Measurements from ENCODE around the gene ALG8.
A peak's percentile ranks its signal among the peaks of the same experiment; 100 is the strongest.
"Not testable (repeated sequence)": the region's sequence is repeated elsewhere in the genome, so short reads cannot be mapped to it uniquely, and the experiment has no call there.

The ALG8 gene

GRCh38 chr11:78139422-78140391 is at the start of gene ALG8:
Gene ALG8 (minus strand): TSS chr11:78139626. CDS start chr11:78139588, 38 bp downstream.
- DNase-seq (ENCODE audit: low spot score) = peak; percentile 97

GRCh38 chr11:78188286-78189173 is 49.1 kb upstream of the ALG8 start, which contains the start of the genes KCTD21 and USP35:
Gene KCTD21 (minus strand): TSS chr11:78188626. CDS start chr11:78174554, 14,072 bp downstream.
Gene USP35 (plus strand): TSS chr11:78188919. CDS start chr11:78196246, 7,327 bp downstream.
- peak; percentile 91 for DNase-seq (ENCODE audit: low spot score)

- peak; percentile 62 for DNase-seq (ENCODE audit: low spot score)
These were observed 48.2 kb upstream of the ALG8 start for GRCh38 chr11:78187366-78188285.

- no peak for DNase-seq (ENCODE audit: low spot score)
These were observed 41.8 kb upstream of the ALG8 start for GRCh38 chr11:78181185-78181584.

- no peak for DNase-seq (ENCODE audit: low spot score)
These were observed 41.3 kb upstream of the ALG8 start for GRCh38 chr11:78180751-78181150.

- DNase-seq (ENCODE audit: low spot score) = no peak
These were observed 40.1 kb upstream of the ALG8 start for GRCh38 chr11:78179459-78180071.

GRCh38 chr11:78177216-78177615 is 37.8 kb upstream of the ALG8 start:
- no peak for DNase-seq (ENCODE audit: low spot score)

- no peak for DNase-seq (ENCODE audit: low spot score)
These were observed 37.2 kb upstream of the ALG8 start for GRCh38 chr11:78176605-78177141.

GRCh38 chr11:78175862-78176261 is 36.4 kb upstream of the ALG8 start:
- DNase-seq (ENCODE audit: low spot score) = not testable (repeated sequence)

- no peak for DNase-seq (ENCODE audit: low spot score)
These were observed 32.5 kb upstream of the ALG8 start for GRCh38 chr11:78171951-78172350.

GRCh38 chr11:78170874-78171549 is 31.6 kb upstream of the ALG8 start:
- no peak for DNase-seq (ENCODE audit: low spot score)

GRCh38 chr11:78170413-78170812 is 31.0 kb upstream of the ALG8 start:
- DNase-seq (ENCODE audit: low spot score) = no peak

GRCh38 chr11:78168539-78169477 is 29.4 kb upstream of the ALG8 start:
- DNase-seq (ENCODE audit: low spot score) = no peak

- no peak for DNase-seq (ENCODE audit: low spot score)
These were observed 27.5 kb upstream of the ALG8 start for GRCh38 chr11:78166855-78167469.

GRCh38 chr11:78164471-78164870 is 25.0 kb upstream of the ALG8 start:
- no peak for DNase-seq (ENCODE audit: low spot score)

- DNase-seq (ENCODE audit: low spot score) = no peak
These were observed 24.4 kb upstream of the ALG8 start for GRCh38 chr11:78163828-78164227.

- DNase-seq (ENCODE audit: low spot score) = no peak
These were observed 22.5 kb upstream of the ALG8 start for GRCh38 chr11:78161962-78162371.

GRCh38 chr11:78161346-78161745 is 21.9 kb upstream of the ALG8 start:
- DNase-seq (ENCODE audit: low spot score) = no peak
